PC-9 (cell line): ENCODE results near the gene ARHGAP44. TPM values are rescaled to one million over a fixed set of nuclear protein-coding genes. Genes with fewer than 3 reads are reported as not detected.

Experiments used
- BruUV-seq: library from RNA; stranded (reverse); fragments of 400-500 nt; replicated peaks from 2 replicates; lab custom pipeline; 2021; lab: Mats Ljungman, UMichigan
- CTCF ChIA-PET: fragments of 300-600 bp; sonication (Branson Sonifier 250); formaldehyde crosslinking; loops from one replicate; lab custom pipeline; 2022; ENCODE audit warnings: antibody characterized with exemption; lab: Charles Lee
- POLR2A ChIA-PET: fragments of 300-600 bp; sonication (Branson Sonifier 250); formaldehyde crosslinking; loops from one replicate; lab custom pipeline; 2022; ENCODE audit warnings: antibody characterized with exemption; ENCODE audit not compliant: unreplicated experiment; lab: Charles Lee
- DNase-seq, 2 experiments: peaks; one replicate each; pipeline versions ENCODE4 v3.0.0 to v3.0.0-alpha.2; 2015 to 2022; ENCODE audit warnings: mixed read lengths in 1 of 2
- H2AFZ ChIP-seq: fragments of 200-600 bp; sonication (generic); 2 replicates; pipeline ENCODE4 v1.8.1; 2017; ENCODE audit warnings: antibody characterized with exemption
- H3F3A ChIP-seq: fragments of 200-600 bp; sonication (generic); 2 replicates; pipeline ENCODE4 v1.8.1; 2017; ENCODE audit warnings: antibody characterized with exemption, mild to moderate bottlenecking, low read depth; ENCODE audit not compliant: insufficient read depth
- H3K27ac ChIP-seq: fragments of 200-600 bp; sonication (generic); 2 replicates; pipeline ENCODE4 v1.6.1; 2016; ENCODE audit warnings: mixed run types
- H3K27me3 ChIP-seq: fragments of 200-600 bp; sonication (generic); 2 replicates; pipeline ENCODE4 v1.6.1; 2016; ENCODE audit warnings: low read depth, mixed run types; ENCODE audit not compliant: insufficient read depth
- H3K36me3 ChIP-seq: fragments of 200-600 bp; sonication (generic); 2 replicates; pipeline ENCODE4 v1.6.1; 2016; ENCODE audit warnings: low read depth, mixed run types
- H3K4me1 ChIP-seq: fragments of 200-600 bp; sonication (generic); replicated peaks from 2 replicates; pipeline ENCODE4 v1.6.1; 2016; ENCODE audit warnings: mixed run types; ENCODE audit not compliant: insufficient read depth
- H3K4me2 ChIP-seq: fragments of 200-600 bp; sonication (generic); 2 replicates; pipeline ENCODE4 v1.6.1; 2017; ENCODE audit warnings: mixed run types
- H3K4me3 ChIP-seq: fragments of 200-600 bp; sonication (generic); 2 replicates; pipeline ENCODE4 v1.6.1; 2016; ENCODE audit warnings: mixed run types
- H3K79me2 ChIP-seq: fragments of 200-600 bp; sonication (generic); 2 replicates; pipeline ENCODE4 v1.6.1; 2017; ENCODE audit warnings: low read depth, mixed run types
- H3K9me2 ChIP-seq: fragments of 200-600 bp; sonication (generic); 2 replicates; pipeline ENCODE4 v1.8.1; 2017; ENCODE audit warnings: mild to moderate bottlenecking; ENCODE audit not compliant: insufficient read depth
- H3K9me3 ChIP-seq: fragments of 200-600 bp; sonication (generic); 2 replicates; pipeline ENCODE4 v1.8.1; 2016; ENCODE audit warnings: low read depth; ENCODE audit not compliant: insufficient read depth
- H4K20me1 ChIP-seq: fragments of 200-600 bp; sonication (generic); 2 replicates; pipeline ENCODE4 v1.8.1; 2017; ENCODE audit not compliant: insufficient read depth
- EZH2 ChIP-seq: fragments of 200-600 bp; sonication (generic); IDR thresholded peaks from 2 replicates; pipeline ENCODE4 v1.8.0; 2017; ENCODE audit warnings: antibody characterized with exemption, low read depth
- intact Hi-C: fragments of 100-400 bp; cut with micrococcal nuclease; formaldehyde crosslinking; loops from one replicate; pipeline ENCODE4 v1.10.0; 2022; ENCODE audit not compliant: unreplicated experiment
- total RNA-seq: library from RNA; stranded (reverse); gene quantifications from 2 replicates; pipeline ENCODE4 v1.2.3, GENCODE V29; 2021
- TF ChIP-seq, protein P1 (sequence below): fragments of 200-600 bp; sonication (generic); conservative IDR thresholded peaks from 2 replicates; pipeline ENCODE4 v1.6.1; 2017; ENCODE audit warnings: mixed run types, antibody characterized with exemption, mild to moderate bottlenecking, moderate library complexity

Gene ARHGAP44
- total RNA-seq, 1 experiment from 2014 or later: not detected

DNA sequence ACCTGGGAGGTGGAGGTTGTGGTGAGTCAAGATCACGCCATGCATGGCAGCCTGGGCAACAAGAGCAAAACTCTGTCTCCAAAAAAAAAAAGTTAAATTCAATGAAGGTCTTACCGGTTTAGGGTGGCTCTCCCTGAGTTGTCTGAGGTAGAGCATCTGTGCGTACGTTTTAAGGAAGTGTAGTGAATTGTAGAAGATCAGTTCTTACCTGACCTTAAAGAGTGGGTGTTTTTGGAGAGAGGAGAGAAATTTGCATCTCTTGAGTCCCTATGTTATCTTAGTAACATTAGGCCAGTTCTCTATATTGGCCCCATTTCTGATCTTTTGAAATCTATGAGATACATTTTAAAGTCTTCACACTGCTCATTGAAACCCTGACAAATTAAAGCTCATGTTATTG is 172.4 kb downstream of the ARHGAP44 start:
- ChIA-PET CTCF (no interaction called here), POLR2A (no interaction called here)
- H3K4me3 ChIP-seq: no peak overlapping the region
- no peaks in the 10 kb centered on the region for H3K9me2 ChIP-seq
- H3K27ac ChIP-seq: no peak overlapping the region
- intact Hi-C loops: no loop called here
- H4K20me1 ChIP-seq: no peaks in the 10 kb centered on the region
- no peak overlapping the region for H3K4me2 ChIP-seq
- no peak overlapping the region for H2AFZ ChIP-seq
- H3K9me3 ChIP-seq: no peaks in the 10 kb centered on the region
- no peaks in the 10 kb centered on the region for H3F3A ChIP-seq
- H3K4me1 ChIP-seq: no peaks in the 10 kb centered on the region
- TF ChIP-seq, protein P1, sequence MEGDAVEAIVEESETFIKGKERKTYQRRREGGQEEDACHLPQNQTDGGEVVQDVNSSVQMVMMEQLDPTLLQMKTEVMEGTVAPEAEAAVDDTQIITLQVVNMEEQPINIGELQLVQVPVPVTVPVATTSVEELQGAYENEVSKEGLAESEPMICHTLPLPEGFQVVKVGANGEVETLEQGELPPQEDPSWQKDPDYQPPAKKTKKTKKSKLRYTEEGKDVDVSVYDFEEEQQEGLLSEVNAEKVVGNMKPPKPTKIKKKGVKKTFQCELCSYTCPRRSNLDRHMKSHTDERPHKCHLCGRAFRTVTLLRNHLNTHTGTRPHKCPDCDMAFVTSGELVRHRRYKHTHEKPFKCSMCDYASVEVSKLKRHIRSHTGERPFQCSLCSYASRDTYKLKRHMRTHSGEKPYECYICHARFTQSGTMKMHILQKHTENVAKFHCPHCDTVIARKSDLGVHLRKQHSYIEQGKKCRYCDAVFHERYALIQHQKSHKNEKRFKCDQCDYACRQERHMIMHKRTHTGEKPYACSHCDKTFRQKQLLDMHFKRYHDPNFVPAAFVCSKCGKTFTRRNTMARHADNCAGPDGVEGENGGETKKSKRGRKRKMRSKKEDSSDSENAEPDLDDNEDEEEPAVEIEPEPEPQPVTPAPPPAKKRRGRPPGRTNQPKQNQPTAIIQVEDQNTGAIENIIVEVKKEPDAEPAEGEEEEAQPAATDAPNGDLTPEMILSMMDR: no peak
- no peaks in the 10 kb centered on the region for H3K79me2 ChIP-seq
- DNase-seq: no peak
- BruUV-seq: no TSS peak
- H3K36me3 ChIP-seq: no peaks in the 10 kb centered on the region
- H3K27me3 ChIP-seq: peaks cover 67% of the 10 kb centered on the region

- no TSS peak for BruUV-seq
- CTCF ChIA-PET: no interaction called here
- Histone ChIP-seq H3K36me3 (no peaks in the 10 kb centered on the region), H3K4me2 (no peak overlapping the region), H3K27me3 (peaks cover 67% of the 10 kb centered on the region), H4K20me1 (no peaks in the 10 kb centered on the region), H3K4me3 (no peak overlapping the region), H3F3A (no peaks in the 10 kb centered on the region), H2AFZ (no peak overlapping the region), H3K27ac (no peak overlapping the region), H3K9me2 (no peaks in the 10 kb centered on the region), H3K4me1 (no peaks in the 10 kb centered on the region), H3K79me2 (no peaks in the 10 kb centered on the region), H3K9me3 (no peaks in the 10 kb centered on the region)
- intact Hi-C loops: no loop called here
- TF ChIP-seq EZH2: no peak
- TF ChIP-seq, protein P1: no peak
- no peak for DNase-seq
- POLR2A ChIA-PET: no interaction called here
These were observed 174.2 kb downstream of the ARHGAP44 start for GRCh38 chr17:12963505-12963904.

- Histone ChIP-seq H3K79me2 (no peaks in the 10 kb centered on the region), H3F3A (no peaks in the 10 kb centered on the region), H3K27me3 (peaks cover 60% of the 10 kb centered on the region), H3K4me2 (no peak overlapping the region), H3K9me2 (no peaks in the 10 kb centered on the region), H3K9me3 (no peaks in the 10 kb centered on the region), H3K4me1 (no peaks in the 10 kb centered on the region), H3K4me3 (no peak overlapping the region), H4K20me1 (no peaks in the 10 kb centered on the region), H2AFZ (no peak overlapping the region), H3K27ac (no peak overlapping the region), H3K36me3 (no peaks in the 10 kb centered on the region)
- no peak for TF ChIP-seq EZH2
- TF ChIP-seq, protein P1: no peak
- no peak for DNase-seq
- POLR2A ChIA-PET: no interaction called here
- intact Hi-C loops: no loop called here
- BruUV-seq: no TSS peak
- CTCF ChIA-PET: no interaction called here
These were observed 174.9 kb downstream of the ARHGAP44 start for GRCh38 chr17:12964162-12964561.
